Measurements from ENCODE around the gene ATOH8. TPM values are rescaled to one million over a fixed set of nuclear protein-coding genes. Genes with fewer than 3 reads are reported as not detected.
A peak's percentile ranks its signal among the peaks of the same experiment; 100 is the strongest.

ATOH8 gene
- total RNA-seq, 2 experiments from 2014 or later = 0.11 to 0.13 TPM

GRCh38 chr2:85813211-85813981, 59.6 kb downstream of the ATOH8 start:
- H3K4me3 Mint-ChIP-seq = no peak overlapping the region
- peaks cover 13% of the 10 kb centered on the region for H3K27me3 Mint-ChIP-seq (ENCODE audit: low read depth)
- no peak for DNase-seq
- ChIA-PET POLR2A (interaction anchor here (0.7 kb wide), 1 partner anchor 94 kb away, joined by 3 read pairs; no protein-coding TSS in a partner anchor), CTCF (interaction anchor here (0.6 to 6.8 kb wide), 45 partner anchors 9 to 293 kb away, joined by 3 to 100 read pairs (median 5); partner anchors contain the start of genes ATOH8, POLR1A and PTCD3)
- no peaks in the 10 kb centered on the region for H3K4me1 Mint-ChIP-seq (ENCODE audit: low read depth)
- no peak overlapping the region for H3K27ac Mint-ChIP-seq
- no peak for ATAC-seq
- no peaks in the 10 kb centered on the region for H3K9me3 Mint-ChIP-seq (ENCODE audit: insufficient read depth)
- H3K36me3 Mint-ChIP-seq (ENCODE audit: low read depth) = no peaks in the 10 kb centered on the region

- Mint-ChIP-seq H3K36me3 (ENCODE audit: low read depth) (no peaks in the 10 kb centered on the region), H3K27me3 (ENCODE audit: low read depth) (peaks cover 15% of the 10 kb centered on the region), H3K4me3 (no peak overlapping the region), H3K9me3 (ENCODE audit: insufficient read depth) (no peaks in the 10 kb centered on the region), H3K4me1 (ENCODE audit: low read depth) (no peaks in the 10 kb centered on the region), H3K27ac (no peak overlapping the region)
- ChIA-PET POLR2A (interaction anchor here (0.7 kb wide), 1 partner anchor 95 kb away, joined by 3 read pairs; no protein-coding TSS in a partner anchor), CTCF (interaction anchor here (0.6 to 6.8 kb wide), 47 partner anchors 9 to 323 kb away, joined by 3 to 100 read pairs (median 4); partner anchors contain the start of genes ATOH8, POLR1A and PTCD3)
- ATAC-seq = peak; percentile 95
- DNase-seq = peak; percentile 89
Observed at GRCh38 chr2:85813982-85814801, 60.4 kb downstream of the ATOH8 start.

GRCh38 chr2:85814802-85815550, 61.2 kb downstream of the ATOH8 start:
- Mint-ChIP-seq H3K27ac (no peak overlapping the region), H3K36me3 (ENCODE audit: low read depth) (no peaks in the 10 kb centered on the region), H3K27me3 (ENCODE audit: low read depth) (peaks cover 18% of the 10 kb centered on the region), H3K9me3 (ENCODE audit: insufficient read depth) (no peaks in the 10 kb centered on the region), H3K4me1 (ENCODE audit: low read depth) (no peaks in the 10 kb centered on the region), H3K4me3 (no peak overlapping the region)
- ATAC-seq (no peak), DNase-seq (no peak)
- ChIA-PET POLR2A (no interaction called here), CTCF (interaction anchor here (0.8 to 6.8 kb wide), 31 partner anchors 9 to 322 kb away, joined by 3 to 100 read pairs (median 6); partner anchors contain the start of gene ATOH8)

GRCh38 chr2:85819811-85820510, 66.2 kb downstream of the ATOH8 start:
- Mint-ChIP-seq H3K36me3 (ENCODE audit: low read depth) (no peaks in the 10 kb centered on the region), H3K27me3 (ENCODE audit: low read depth) (peaks cover 39% of the 10 kb centered on the region), H3K9me3 (ENCODE audit: insufficient read depth) (no peaks in the 10 kb centered on the region), H3K27ac (no peak overlapping the region), H3K4me1 (ENCODE audit: low read depth) (no peaks in the 10 kb centered on the region), H3K4me3 (no peak overlapping the region)
- ATAC-seq (no peak), DNase-seq (no peak)
- ChIA-PET CTCF (interaction anchor here (1.2 to 4.4 kb wide), 3 partner anchors 8 to 259 kb away, joined by 5 to 29 read pairs (median 9); no protein-coding TSS in a partner anchor), POLR2A (no interaction called here)

- Mint-ChIP-seq H3K4me1 (ENCODE audit: low read depth) (peaks cover 10% of the 10 kb centered on the region), H3K27me3 (ENCODE audit: low read depth) (peaks cover 40% of the 10 kb centered on the region), H3K27ac (no peak overlapping the region), H3K4me3 (no peak overlapping the region), H3K36me3 (ENCODE audit: low read depth) (no peaks in the 10 kb centered on the region), H3K9me3 (ENCODE audit: insufficient read depth) (no peaks in the 10 kb centered on the region)
- no peak for DNase-seq
- POLR2A ChIA-PET = no interaction called here
- CTCF ChIA-PET = interaction anchor here (1.4 to 4.4 kb wide), 2 partner anchors 256 to 297 kb away, joined by 6 to 29 read pairs; no protein-coding TSS in a partner anchor
- no peak for ATAC-seq
Observed at GRCh38 chr2:85822766-85823165, 69.0 kb downstream of the ATOH8 start.

- Mint-ChIP-seq H3K9me3 (ENCODE audit: insufficient read depth) (no peaks in the 10 kb centered on the region), H3K27ac (no peak overlapping the region), H3K36me3 (ENCODE audit: low read depth) (no peaks in the 10 kb centered on the region), H3K27me3 (ENCODE audit: low read depth) (peaks cover 34% of the 10 kb centered on the region), H3K4me1 (ENCODE audit: low read depth) (peaks cover 17% of the 10 kb centered on the region), H3K4me3 (no peak overlapping the region)
- POLR2A ChIA-PET = interaction anchor here (1.0 kb wide), 1 partner anchor 282 kb away, joined by 3 read pairs; the partner anchor contains the start of genes POLR1A and PTCD3
- ATAC-seq (no peak), DNase-seq (no peak)
- CTCF ChIA-PET = interaction anchor here (0.6 to 11.2 kb wide), 9 partner anchors 8 to 295 kb away, joined by 3 to 442 read pairs (median 6); partner anchors contain the start of gene ST3GAL5
Observed at GRCh38 chr2:85823951-85824350, 70.2 kb downstream of the ATOH8 start.

- Mint-ChIP-seq H3K4me3 (peak overlapping the region; percentile 12), H3K4me1 (ENCODE audit: low read depth) (peaks cover 35% of the 10 kb centered on the region), H3K27ac (peak overlapping the region; percentile 27), H3K9me3 (ENCODE audit: insufficient read depth) (no peaks in the 10 kb centered on the region), H3K36me3 (ENCODE audit: low read depth) (no peaks in the 10 kb centered on the region), H3K27me3 (ENCODE audit: low read depth) (peaks cover 17% of the 10 kb centered on the region)
- peak; percentile 99 for ATAC-seq
- DNase-seq = peak; percentile 89
- CTCF ChIA-PET = interaction anchor here (0.6 to 11.2 kb wide), 76 partner anchors 8 to 394 kb away, joined by 3 to 442 read pairs (median 4); partner anchors contain the start of genes POLR1A, PTCD3 and ST3GAL5
- POLR2A ChIA-PET = interaction anchor here (0.6 to 2.7 kb wide), 6 partner anchors 26 to 724 kb away, joined by 3 to 11 read pairs (median 5); partner anchors contain the start of genes POLR1A, PTCD3 and ST3GAL5
Observed at GRCh38 chr2:85826990-85827878, 73.4 kb downstream of the ATOH8 start.

GRCh38 chr2:85827879-85828569, 74.2 kb downstream of the ATOH8 start:
- CTCF ChIA-PET = interaction anchor here (0.6 to 11.2 kb wide), 73 partner anchors 8 to 393 kb away, joined by 3 to 442 read pairs (median 4); partner anchors contain the start of genes POLR1A, PTCD3 and ST3GAL5
- no peak overlapping the region for H3K4me3 Mint-ChIP-seq
- POLR2A ChIA-PET = interaction anchor here (0.6 to 2.7 kb wide), 5 partner anchors 25 to 723 kb away, joined by 4 to 11 read pairs (median 6); partner anchors contain the start of genes POLR1A, PTCD3 and ST3GAL5
- DNase-seq = no peak
- no peak for ATAC-seq
- peaks cover 36% of the 10 kb centered on the region for H3K4me1 Mint-ChIP-seq (ENCODE audit: low read depth)
- H3K9me3 Mint-ChIP-seq (ENCODE audit: insufficient read depth) = no peaks in the 10 kb centered on the region
- H3K36me3 Mint-ChIP-seq (ENCODE audit: low read depth) = no peaks in the 10 kb centered on the region
- peak overlapping the region; percentile 27 for H3K27ac Mint-ChIP-seq
- peaks cover 15% of the 10 kb centered on the region for H3K27me3 Mint-ChIP-seq (ENCODE audit: low read depth)

GRCh38 chr2:85828725-85829124, 74.9 kb downstream of the ATOH8 start:
- H3K4me3 Mint-ChIP-seq = no peak overlapping the region
- ATAC-seq (no peak), DNase-seq (no peak)
- CTCF ChIA-PET = interaction anchor here (1.0 to 11.2 kb wide), 7 partner anchors 13 to 251 kb away, joined by 3 to 442 read pairs (median 80); partner anchors contain the start of gene ST3GAL5
- H3K36me3 Mint-ChIP-seq (ENCODE audit: low read depth) = no peaks in the 10 kb centered on the region
- no peaks in the 10 kb centered on the region for H3K9me3 Mint-ChIP-seq (ENCODE audit: insufficient read depth)
- peaks cover 42% of the 10 kb centered on the region for H3K4me1 Mint-ChIP-seq (ENCODE audit: low read depth)
- H3K27ac Mint-ChIP-seq = no peak overlapping the region
- POLR2A ChIA-PET = interaction anchor here (2.5 kb wide), 1 partner anchor 24 kb away, joined by 6 read pairs; no protein-coding TSS in a partner anchor
- peaks cover 12% of the 10 kb centered on the region for H3K27me3 Mint-ChIP-seq (ENCODE audit: low read depth)
